ENCODE data around the gene SPNS2.

The SPNS2 gene

GRCh38 chr17:4516735-4517134 lies 18.1 kb downstream of the SPNS2 start:
- Mint-ChIP-seq H3K4me3 (no peak overlapping the region), H3K27ac (no peak overlapping the region), H3K4me1 (ENCODE audit: low read depth) (no peaks in the 10 kb centered on the region), H3K36me3 (ENCODE audit: low read depth) (no peaks in the 10 kb centered on the region), H3K27me3 (no peaks in the 10 kb centered on the region), H3K9me3 (no peaks in the 10 kb centered on the region)
- no peak for DNase-seq

GRCh38 chr17:4518901-4519300 lies 20.2 kb downstream of the SPNS2 start:
- H3K27me3 Mint-ChIP-seq, result no peaks in the 10 kb centered on the region
- no peaks in the 10 kb centered on the region for H3K4me1 Mint-ChIP-seq (ENCODE audit: low read depth)
- no peaks in the 10 kb centered on the region for H3K36me3 Mint-ChIP-seq (ENCODE audit: low read depth)
- no peak overlapping the region for H3K27ac Mint-ChIP-seq
- H3K4me3 Mint-ChIP-seq, result no peak overlapping the region
- H3K9me3 Mint-ChIP-seq, result no peaks in the 10 kb centered on the region
- DNase-seq, result no peak

DNA sequence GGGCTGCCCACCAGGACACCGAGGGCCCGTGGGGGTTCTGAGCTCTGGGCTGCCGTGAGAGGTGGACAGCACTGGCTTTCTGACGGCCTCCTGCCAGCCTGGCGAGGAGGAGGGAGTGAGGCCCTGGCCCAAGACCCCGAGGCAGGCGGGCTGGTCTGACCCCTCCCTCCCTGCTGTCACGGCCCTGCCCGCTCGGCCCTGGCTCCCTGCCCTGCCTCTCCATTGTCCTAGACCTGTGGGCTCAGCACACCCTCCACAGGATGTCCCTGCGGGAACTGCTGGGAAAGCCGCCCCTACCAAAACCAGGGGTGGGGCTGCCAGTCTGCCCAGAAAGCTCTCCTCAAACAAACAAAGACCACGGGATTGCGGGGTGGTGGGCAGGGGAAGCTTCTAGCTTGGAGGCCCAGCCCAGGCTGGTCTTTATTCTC lies 20.7 kb downstream of the SPNS2 start:
- Mint-ChIP-seq H3K36me3 (ENCODE audit: low read depth) (no peaks in the 10 kb centered on the region), H3K4me1 (ENCODE audit: low read depth) (no peaks in the 10 kb centered on the region), H3K4me3 (no peak overlapping the region), H3K9me3 (no peaks in the 10 kb centered on the region), H3K27me3 (no peaks in the 10 kb centered on the region), H3K27ac (no peak overlapping the region)
- DNase-seq, result no peak

DNA sequence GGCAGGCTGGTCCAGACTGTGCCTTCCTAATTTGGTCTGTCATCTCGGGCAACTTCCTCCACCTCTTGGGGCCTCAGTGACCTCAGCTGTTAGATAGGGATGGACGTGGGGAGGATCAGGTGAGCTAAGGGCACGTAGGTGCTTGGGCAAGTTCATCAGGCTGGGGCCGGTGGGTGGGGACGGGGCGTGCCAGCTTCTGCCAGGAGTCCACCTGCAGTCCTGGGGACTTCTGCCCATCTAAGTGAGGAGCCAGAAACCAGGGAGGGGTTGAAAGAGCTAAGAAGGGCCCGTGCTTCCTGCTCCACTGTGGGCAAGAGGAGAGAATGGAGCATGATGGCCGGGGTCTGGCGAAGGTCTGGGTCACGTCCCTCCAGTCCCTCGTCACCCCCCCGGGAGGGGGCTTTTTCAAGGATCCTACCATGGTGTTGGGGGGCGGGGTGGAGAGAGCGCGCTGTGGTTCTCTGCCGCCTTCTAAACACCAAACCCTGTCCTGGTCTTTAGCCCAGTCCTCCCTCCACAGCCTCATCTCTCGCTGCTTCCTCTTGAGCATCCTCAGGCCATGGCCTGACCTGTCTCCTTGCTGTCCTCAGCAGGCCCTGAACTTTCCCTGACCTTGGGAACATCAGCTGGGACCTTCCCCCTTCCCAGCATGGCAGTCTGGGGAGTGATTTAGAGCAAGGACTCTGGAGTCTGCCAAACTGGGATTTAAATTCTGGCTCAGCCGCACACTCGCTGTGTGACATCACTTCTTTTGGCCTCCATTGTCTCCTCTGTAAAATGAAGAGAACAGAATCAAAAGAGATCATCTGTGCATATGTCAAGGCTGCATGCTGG lies 21.6 kb downstream of the SPNS2 start:
- no peaks in the 10 kb centered on the region for H3K27me3 Mint-ChIP-seq
- H3K27ac Mint-ChIP-seq, result no peak overlapping the region
- H3K9me3 Mint-ChIP-seq, result no peaks in the 10 kb centered on the region

GRCh38 chr17:4520894-4521600 lies 22.4 kb downstream of the SPNS2 start:
- Mint-ChIP-seq H3K27ac (no peak overlapping the region), H3K4me3 (no peak overlapping the region), H3K27me3 (no peaks in the 10 kb centered on the region), H3K9me3 (no peaks in the 10 kb centered on the region), H3K4me1 (ENCODE audit: low read depth) (no peaks in the 10 kb centered on the region), H3K36me3 (ENCODE audit: low read depth) (no peaks in the 10 kb centered on the region)
- no peak for DNase-seq

More for the DNA sequence above, 21.6 kb downstream of the SPNS2 start:
- Mint-ChIP-seq H3K4me3 (no peak overlapping the region), H3K4me1 (ENCODE audit: low read depth) (no peaks in the 10 kb centered on the region), H3K36me3 (ENCODE audit: low read depth) (no peaks in the 10 kb centered on the region)
- no peak for DNase-seq

DNA sequence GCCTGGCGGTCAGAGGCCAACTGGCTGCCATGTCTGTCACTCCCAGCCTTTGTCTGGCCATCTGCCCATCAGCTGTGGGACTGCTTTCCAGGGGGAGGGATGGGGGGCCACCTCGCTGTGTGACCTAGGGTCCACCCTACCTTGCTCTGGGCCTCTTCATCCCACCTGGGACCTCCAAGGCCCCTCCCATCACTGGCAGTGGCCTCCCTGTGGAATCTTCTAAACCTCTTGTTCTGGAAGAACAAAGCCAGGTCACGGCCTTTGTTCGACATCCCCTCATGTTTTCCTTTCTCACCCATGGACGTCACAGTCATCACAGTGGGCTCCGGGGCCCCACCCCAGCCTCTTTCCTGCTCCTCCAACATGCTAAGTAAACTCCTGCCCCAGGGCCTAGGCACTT lies 24.0 kb downstream of the SPNS2 start:
- Mint-ChIP-seq H3K27me3 (no peaks in the 10 kb centered on the region), H3K4me3 (no peak overlapping the region), H3K9me3 (no peaks in the 10 kb centered on the region), H3K27ac (no peak overlapping the region), H3K4me1 (ENCODE audit: low read depth) (no peaks in the 10 kb centered on the region), H3K36me3 (ENCODE audit: low read depth) (no peaks in the 10 kb centered on the region)
- no peak for DNase-seq

- no peaks in the 10 kb centered on the region for H3K9me3 Mint-ChIP-seq
- H3K4me3 Mint-ChIP-seq, result no peak overlapping the region
- no peak overlapping the region for H3K27ac Mint-ChIP-seq
- DNase-seq, result no peak
- H3K36me3 Mint-ChIP-seq (ENCODE audit: low read depth), result no peaks in the 10 kb centered on the region
- H3K27me3 Mint-ChIP-seq, result no peaks in the 10 kb centered on the region
- no peaks in the 10 kb centered on the region for H3K4me1 Mint-ChIP-seq (ENCODE audit: low read depth)
Measured at GRCh38 chr17:4523946-4524345, 25.3 kb downstream of the SPNS2 start.

GRCh38 chr17:4525691-4526397 lies 27.2 kb downstream of the SPNS2 start:
- no peak overlapping the region for H3K27ac Mint-ChIP-seq
- no peak overlapping the region for H3K4me3 Mint-ChIP-seq
- H3K27me3 Mint-ChIP-seq, result no peaks in the 10 kb centered on the region
- H3K4me1 Mint-ChIP-seq (ENCODE audit: low read depth), result no peaks in the 10 kb centered on the region
- no peak for DNase-seq
- H3K9me3 Mint-ChIP-seq, result no peaks in the 10 kb centered on the region
- H3K36me3 Mint-ChIP-seq (ENCODE audit: low read depth), result no peaks in the 10 kb centered on the region

GRCh38 chr17:4527134-4527533 lies 28.5 kb downstream of the SPNS2 start:
- Mint-ChIP-seq H3K4me1 (ENCODE audit: low read depth) (no peaks in the 10 kb centered on the region), H3K27ac (no peak overlapping the region), H3K27me3 (peaks cover 3% of the 10 kb centered on the region), H3K9me3 (no peaks in the 10 kb centered on the region), H3K4me3 (no peak overlapping the region), H3K36me3 (ENCODE audit: low read depth) (no peaks in the 10 kb centered on the region)
- no peak for DNase-seq

GRCh38 chr17:4527566-4528125 lies 29.0 kb downstream of the SPNS2 start:
- Mint-ChIP-seq H3K4me1 (ENCODE audit: low read depth) (no peaks in the 10 kb centered on the region), H3K27ac (no peak overlapping the region), H3K9me3 (no peaks in the 10 kb centered on the region), H3K27me3 (peaks cover 4% of the 10 kb centered on the region), H3K4me3 (no peak overlapping the region), H3K36me3 (ENCODE audit: low read depth) (no peaks in the 10 kb centered on the region)
- no peak for DNase-seq

GRCh38 chr17:4529533-4530152 lies 31.0 kb downstream of the SPNS2 start:
- Mint-ChIP-seq H3K4me3 (no peak overlapping the region), H3K27me3 (peaks cover 4% of the 10 kb centered on the region), H3K27ac (peak overlapping the region; percentile 28), H3K4me1 (ENCODE audit: low read depth) (peaks cover 2% of the 10 kb centered on the region), H3K9me3 (no peaks in the 10 kb centered on the region), H3K36me3 (ENCODE audit: low read depth) (no peaks in the 10 kb centered on the region)
- DNase-seq, result no peak

DNA sequence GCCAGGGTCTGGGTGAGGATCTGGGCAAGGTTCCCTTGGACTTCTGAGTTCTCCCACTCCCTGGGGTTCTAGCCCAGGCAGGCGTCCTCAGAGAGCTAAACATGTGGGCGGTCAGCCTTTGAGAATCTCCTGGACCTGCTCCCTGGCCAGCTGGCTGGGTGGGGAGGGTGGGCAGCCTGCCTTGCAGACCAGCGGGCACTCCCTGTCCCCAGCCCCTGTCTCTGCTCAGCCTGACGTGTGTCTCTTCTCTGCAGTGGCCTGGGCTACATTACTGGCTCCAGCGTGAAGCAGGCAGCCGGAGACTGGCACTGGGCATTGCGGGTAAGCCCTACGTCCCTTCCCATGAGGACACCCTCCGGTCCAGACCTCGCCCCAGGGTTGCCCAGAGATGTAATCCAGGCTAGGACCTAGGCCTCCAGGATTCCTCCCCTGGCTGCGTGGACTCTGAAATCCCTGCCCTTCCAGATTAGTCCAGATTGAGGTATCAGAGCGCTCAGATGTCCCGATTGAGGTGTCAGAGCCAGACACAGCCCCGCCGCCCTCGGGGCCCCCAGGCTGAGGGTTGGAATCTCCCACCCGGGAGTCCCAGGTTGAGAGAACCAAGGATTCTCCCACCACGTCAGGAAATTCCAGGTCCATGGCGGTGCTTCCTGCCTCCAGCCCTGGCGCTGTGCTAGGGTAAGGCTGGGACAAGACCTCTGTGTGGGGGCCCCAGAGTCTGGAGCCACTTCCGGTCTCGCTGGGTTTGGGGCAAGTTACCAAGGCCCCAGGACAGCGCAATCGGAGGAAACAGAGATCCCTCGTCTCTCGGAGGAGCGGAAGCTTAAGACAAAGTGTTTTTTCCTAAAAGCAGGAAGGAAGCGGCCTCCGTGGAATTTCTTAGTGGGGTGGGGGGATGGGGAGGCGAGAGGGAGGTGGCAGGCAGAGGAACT lies 32.4 kb downstream of the SPNS2 start:
- DNase-seq, result no peak
- no peaks in the 10 kb centered on the region for H3K9me3 Mint-ChIP-seq
- peaks cover 4% of the 10 kb centered on the region for H3K27me3 Mint-ChIP-seq

DNA sequence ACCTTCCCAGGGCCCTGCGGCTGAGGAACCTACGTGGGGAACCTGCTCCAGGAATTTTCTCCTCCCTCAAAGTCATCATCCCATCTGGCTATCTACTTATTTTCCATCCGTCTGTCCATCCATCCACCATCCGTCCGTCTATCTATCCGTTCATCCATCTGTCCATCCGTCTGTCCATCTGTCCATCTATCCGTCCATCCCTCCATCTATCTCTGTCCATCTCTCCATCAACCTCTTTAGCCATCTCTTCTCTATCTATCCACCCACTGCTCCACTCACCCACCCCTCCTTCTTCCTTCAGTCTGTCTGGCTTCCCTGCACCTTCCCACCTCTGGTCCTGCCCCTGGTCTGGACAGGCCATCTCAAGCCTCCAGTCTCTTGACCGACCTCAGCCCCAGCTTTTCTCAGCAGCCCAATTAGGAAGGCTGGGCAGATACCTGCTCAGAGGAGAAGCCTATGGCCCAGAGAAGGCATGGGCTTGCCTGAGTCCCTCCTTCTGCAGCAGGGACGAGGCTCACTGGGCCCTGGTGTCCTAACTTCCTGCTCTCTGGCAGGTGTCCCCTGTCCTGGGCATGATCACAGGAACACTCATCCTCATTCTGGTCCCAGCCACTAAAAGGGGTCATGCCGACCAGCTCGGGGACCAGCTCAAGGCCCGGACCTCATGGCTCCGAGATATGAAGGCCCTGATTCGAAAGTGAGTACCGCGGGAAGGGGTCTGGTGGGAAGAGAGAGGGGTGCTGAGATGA lies 33.5 kb downstream of the SPNS2 start:
- H3K27me3 Mint-ChIP-seq, result peaks cover 4% of the 10 kb centered on the region
- no peak overlapping the region for H3K4me3 Mint-ChIP-seq

More for the DNA sequence above, 32.4 kb downstream of the SPNS2 start:
- Mint-ChIP-seq H3K4me1 (ENCODE audit: low read depth) (peaks cover 2% of the 10 kb centered on the region), H3K27ac (peak overlapping the region; percentile 40), H3K4me3 (no peak overlapping the region), H3K36me3 (ENCODE audit: low read depth) (no peaks in the 10 kb centered on the region)

More for the DNA sequence above, 33.5 kb downstream of the SPNS2 start:
- no peaks in the 10 kb centered on the region for H3K9me3 Mint-ChIP-seq
- peaks cover 5% of the 10 kb centered on the region for H3K36me3 Mint-ChIP-seq (ENCODE audit: low read depth)
- H3K4me1 Mint-ChIP-seq (ENCODE audit: low read depth), result peaks cover 2% of the 10 kb centered on the region
- peak overlapping the region; percentile 20 for H3K27ac Mint-ChIP-seq
- no peak for DNase-seq

Measured in activated T-cell treated with anti-CD3 and anti-CD28 coated beads, Interleukin-2, amount 50 U/mL, for 24 hours (primary cell).